HepG2 (cell line): ENCODE results near the gene MEGF6. TPM values are rescaled to one million over a fixed set of nuclear protein-coding genes. Genes with fewer than 3 reads are reported as not detected.

Source experiments
- ATAC-seq: fragments of 200-7000 bp; cut with Tn5 transposase; 3 replicates; pipeline ENCODE4 v1.9.1; 2020; ENCODE audit warnings: mild to moderate bottlenecking, moderate library complexity
- BruUV-seq: library from RNA; stranded (reverse); fragments of 400-500 nt; replicated peaks from 2 replicates; lab custom pipeline; 2021; lab: Mats Ljungman, UMichigan
- CTCF ChIA-PET: fragments of 300-600 bp; formaldehyde crosslinking; extraction: SDS; loops from one replicate; lab custom pipeline; 2021; ENCODE audit warnings: low total read pairs, inconsistent platforms, low intra/inter-chr PET ratio; lab: Yijun Ruan, JAX
- POLR2A ChIA-PET: fragments of 350-600 bp; sonication (Branson Sonifier 250); formaldehyde crosslinking; loops from one replicate; lab custom pipeline; 2020; ENCODE audit warnings: antibody characterized with exemption, inconsistent platforms; lab: Yijun Ruan, JAX
- DNase-seq: peaks from one replicate; pipeline ENCODE4 v3.0.0-alpha.2; 2015; ENCODE audit warnings: low spot score
- FAIRE-seq: peaks from 3 replicates; lab custom pipeline; 2011; peaks lifted over from hg19 to GRCh38; lab: Jason Lieb, UNC
- H2AFZ ChIP-seq: one replicate; pipeline ENCODE4 v1.6.1; 2011; ENCODE audit warnings: low read length, inconsistent platforms
- H3K27ac ChIP-seq: fragments of 300-600 bp; 3 replicates; pipeline ENCODE4 v1.8.0; 2011; ENCODE audit warnings: mixed run types, mild to moderate bottlenecking, mixed read lengths, low read length, inconsistent platforms; ENCODE audit not compliant: insufficient read depth; ENCODE audit errors: extremely low read length
- H3K27me3 ChIP-seq, 2 experiments: fragments of 200-600 bp in 1 of 2; 2 replicates in 1 of 2; 3 replicates in 1 of 2; pipeline versions ENCODE4 v1.6.0 to v1.8.0; 2011; ENCODE audit warnings: low read length in 2 of 2, mild to moderate bottlenecking in 2 of 2, moderate library complexity in 2 of 2, inconsistent platforms in 1 of 2; ENCODE audit not compliant: insufficient read depth in 2 of 2, control insufficient read depth in 1 of 2
- H3K36me3 ChIP-seq, 2 experiments: fragments of 200-600 bp in 1 of 2; replicated peaks in 1 of 2; 2 replicates in 1 of 2; 3 replicates in 1 of 2; pipeline versions ENCODE4 v1.5.1 to v1.8.0; 2011; ENCODE audit warnings: low read length in 2 of 2, inconsistent platforms in 1 of 2; ENCODE audit not compliant: insufficient read depth in 2 of 2, control insufficient read depth in 1 of 2
- H3K4me1 ChIP-seq: 2 replicates; pipeline ENCODE4 v1.5.1; 2012; ENCODE audit warnings: low read length, inconsistent platforms; ENCODE audit not compliant: insufficient read depth
- H3K4me2 ChIP-seq: 2 replicates; pipeline ENCODE4 v1.6.0; 2011; ENCODE audit warnings: low read depth, low read length, inconsistent platforms
- H3K4me3 ChIP-seq, 3 experiments: fragments of 200-600 bp in 1 of 3; sonication (generic), shearing (Covaris generic) in 1 of 3; replicated peaks in 1 of 3; 2 replicates each; pipeline ENCODE4 v1.5.1; 2011 to 2016; ENCODE audit warnings: low read length in 3 of 3, inconsistent platforms in 2 of 3, low read depth in 2 of 3, mild to moderate bottlenecking in 2 of 3, control low read depth in 1 of 3, mixed read lengths in 1 of 3; ENCODE audit not compliant: insufficient read depth in 1 of 3
- H3K79me2 ChIP-seq: one replicate; pipeline ENCODE4 v1.6.1; 2011; ENCODE audit warnings: low read length, inconsistent platforms; ENCODE audit not compliant: insufficient read depth
- H3K9ac ChIP-seq: 2 replicates; pipeline ENCODE4 v1.6.0; 2011; ENCODE audit warnings: mild to moderate bottlenecking, low read depth, low read length, inconsistent platforms; ENCODE audit not compliant: insufficient read depth
- H3K9me3 ChIP-seq: 2 replicates; pipeline ENCODE4 v1.5.1; 2012; ENCODE audit warnings: mild to moderate bottlenecking, low read length
- H4K20me1 ChIP-seq: 2 replicates; pipeline ENCODE4 v1.6.0; 2011; ENCODE audit warnings: inconsistent platforms, mild to moderate bottlenecking, low read length, moderate library complexity; ENCODE audit not compliant: insufficient read depth
- AGO2 ChIP-seq: fragments of 200-400 bp; formaldehyde crosslinking; optimal IDR thresholded peaks from 2 replicates; pipeline ENCODE3; 2017; ENCODE audit warnings: mild to moderate bottlenecking, low read depth, low read length, moderate library complexity
- HMGXB3 ChIP-seq: sonication (generic); formaldehyde crosslinking; IDR thresholded peaks from 2 replicates; pipeline ENCODE4 v1.4.0; 2020; ENCODE audit warnings: missing genetic modification reagents, borderline replicate concordance
- THAP8 ChIP-seq: sonication (generic); formaldehyde crosslinking; IDR thresholded peaks from 2 replicates; pipeline ENCODE4 v1.5.1; 2020; ENCODE audit warnings: missing genetic modification reagents, mild to moderate bottlenecking, borderline replicate concordance
- ZKSCAN8 ChIP-seq: IDR thresholded peaks from 2 replicates; pipeline ENCODE4 v1.6.1; 2016; ENCODE audit warnings: borderline replicate concordance, missing genetic modification reagents, missing compliant biosample characterization
- ZNF7 ChIP-seq: IDR thresholded peaks from 2 replicates; pipeline ENCODE4 v1.6.1; 2016; ENCODE audit warnings: missing biosample characterization, missing genetic modification reagents
- WGBS: methylation state at CpG from one replicate; pipeline ENCODE4 v1.1.6; 2017; ENCODE audit warnings: low lambda C conversion rate; 5-methylcytosine and 5-hydroxymethylcytosine counted together
- in situ Hi-C: cut with HindIII; loops from 2 replicates; pipeline ENCODE4 v1.10.0; 2017; ENCODE audit warnings: low pct_unique_long_range_greater_than_20kb; ENCODE audit not compliant: extremely low pct_ligation_motif_present
- intact Hi-C: fragments of 100-400 bp; cut with micrococcal nuclease; formaldehyde crosslinking; loops from one replicate; pipeline ENCODE4 v1.10.0; 2022; ENCODE audit not compliant: unreplicated experiment
- polyA plus RNA-seq, 8 experiments: library from polyadenylated mRNA; depleted of rRNA in 3 of 8; stranded (reverse) in 7 of 8; unstranded in 1 of 8; fragments of >200 nt; fragmentation: Illumina TruSeq in 4 of 8; extraction: Trizol in 4 of 8; gene quantifications; 2 replicates each; pipeline versions ENCODE4 v1.2.1 to v1.2.3, GENCODE V29; 2011 to 2016; ENCODE audit warnings: low read depth in 4 of 8, missing spikeins in 1 of 8, mixed read lengths in 1 of 8; ENCODE audit not compliant: insufficient read depth in 1 of 8
- total RNA-seq, 5 experiments: library from RNA; depleted of rRNA; stranded (reverse); fragments of >200 nt; fragmentation: Illumina TruSeq; extraction: Trizol; gene quantifications; 2 replicates each; pipeline ENCODE4 v1.2.3, GENCODE V29; 2016; ENCODE audit warnings: low read depth in 1 of 5

Gene MEGF6
- total and polyA plus RNA-seq, 2 of the 13 experiments (the other 11 are each of a cell fraction or from before 2014, with no cell fraction given), result 1.9 TPM

- Histone ChIP-seq H4K20me1 (no peaks in the 10 kb centered on the region), H2AFZ (no peak overlapping the region), H3K4me3 (no peak overlapping the region), H3K36me3 (no peaks in the 10 kb centered on the region), H3K27ac (no peak overlapping the region), H3K9me3 (no peaks in the 10 kb centered on the region), H3K4me2 (no peak overlapping the region), H3K27me3 (peaks cover 6 to 15% of the 10 kb centered on the region in 2 experiments; a peak in 3 of 5 replicates), H3K4me1 (no peaks in the 10 kb centered on the region), H3K9ac (no peak overlapping the region), H3K79me2 (no peaks in the 10 kb centered on the region)
- 80% methylated on average over 4 of the region's 15 CpGs for WGBS
- POLR2A ChIA-PET, result no interaction called here
- ATAC-seq (no peak), DNase-seq (no peak), FAIRE-seq (no peak)
- in situ Hi-C loops, result no loop called here
- CTCF ChIA-PET, result no interaction called here
- intact Hi-C loops, result no loop called here
- BruUV-seq, result no TSS peak
- peak; percentile 51 for TF ChIP-seq AGO2
- no peak for TF ChIP-seq ZKSCAN8 (CRISPR knock-in tag)
Measured at GRCh38 chr1:3511856-3512255, 99.5 kb downstream of the MEGF6 start.

GRCh38 chr1:3511306-3511705 is 100.0 kb downstream of the MEGF6 start:
- Histone ChIP-seq H3K4me2 (no peak overlapping the region), H3K36me3 (no peaks in the 10 kb centered on the region), H3K27ac (no peak overlapping the region), H3K9me3 (no peaks in the 10 kb centered on the region), H3K79me2 (no peaks in the 10 kb centered on the region), H3K27me3 (peaks cover 4 to 15% of the 10 kb centered on the region in 2 experiments; a peak in 3 of 5 replicates), H4K20me1 (no peaks in the 10 kb centered on the region), H3K9ac (no peak overlapping the region), H3K4me1 (no peaks in the 10 kb centered on the region), H2AFZ (no peak overlapping the region), H3K4me3 (no peak overlapping the region)
- 49% methylated on average over 2 of the region's 16 CpGs for WGBS
- intact Hi-C loops (no loop called here), in situ Hi-C loops (no loop called here)
- no peak for ATAC-seq
- FAIRE-seq, result no peak
- POLR2A ChIA-PET, result no interaction called here
- no TSS peak for BruUV-seq
- CTCF ChIA-PET, result no interaction called here
- no peak for DNase-seq
- TF ChIP-seq THAP8 (CRISPR knock-in tag), result no peak
- no peak for TF ChIP-seq ZNF7 (CRISPR knock-in tag)
- TF ChIP-seq AGO2, result peak; percentile 28
- TF ChIP-seq HMGXB3 (CRISPR knock-in tag), result no peak
